Astrocyte (in vitro differentiated cells and primary cell): ENCODE measurements around the gene KAT2A.

ENCODE experiments used
- EZH2 ChIP-seq: IDR thresholded peaks from 2 replicates; pipeline ENCODE4 v1.6.1; 2012; ENCODE audit warnings: mild to moderate bottlenecking, low read length, inconsistent platforms; ENCODE audit not compliant: insufficient read depth
- TF ChIP-seq, protein P1 (sequence below): IDR thresholded peaks from 2 replicates; pipeline ENCODE4 v1.5.1; 2011; ENCODE audit warnings: low read depth, mild to moderate bottlenecking, inconsistent platforms, low read length, moderate library complexity; ENCODE audit not compliant: insufficient read depth

DNA sequence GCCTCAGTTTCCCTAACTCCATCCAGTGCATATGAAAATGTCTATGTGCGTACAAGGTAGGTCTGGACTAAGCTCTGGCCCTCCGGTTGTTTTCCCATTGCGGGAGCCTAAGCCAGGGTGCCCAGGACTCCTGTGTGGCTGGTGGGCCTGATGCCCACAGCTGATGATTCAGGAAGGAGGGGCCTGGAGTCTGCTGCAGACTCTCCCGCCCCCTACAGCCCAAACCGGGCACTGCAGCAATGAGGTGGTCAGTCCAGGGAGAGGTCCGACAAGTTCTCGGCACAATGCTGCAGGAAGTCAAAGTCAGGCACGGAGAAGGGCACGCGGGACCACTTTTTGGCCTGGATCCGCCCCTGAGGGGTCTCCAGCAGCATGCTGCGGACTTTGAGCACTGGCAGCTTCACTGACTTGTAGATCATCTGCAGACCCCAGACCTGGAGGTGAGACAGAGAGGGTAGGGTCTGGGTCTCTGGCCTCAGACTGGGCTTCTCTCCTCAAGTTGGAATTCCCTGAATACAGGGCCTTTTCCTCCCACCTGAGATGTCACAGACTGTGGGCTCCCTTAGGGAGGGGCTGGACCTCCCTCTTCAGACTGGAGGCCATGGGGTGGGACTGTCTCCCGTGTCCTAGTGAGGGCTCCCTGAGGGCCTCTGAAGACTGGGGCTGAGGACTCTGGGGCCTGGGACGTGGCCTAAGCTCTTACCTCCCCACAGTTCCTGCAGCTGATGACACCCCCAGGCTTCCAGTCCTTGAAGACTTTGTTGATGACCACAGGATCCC lies 19.5 kb downstream of the KAT2A start:
- TF ChIP-seq, protein P1, sequence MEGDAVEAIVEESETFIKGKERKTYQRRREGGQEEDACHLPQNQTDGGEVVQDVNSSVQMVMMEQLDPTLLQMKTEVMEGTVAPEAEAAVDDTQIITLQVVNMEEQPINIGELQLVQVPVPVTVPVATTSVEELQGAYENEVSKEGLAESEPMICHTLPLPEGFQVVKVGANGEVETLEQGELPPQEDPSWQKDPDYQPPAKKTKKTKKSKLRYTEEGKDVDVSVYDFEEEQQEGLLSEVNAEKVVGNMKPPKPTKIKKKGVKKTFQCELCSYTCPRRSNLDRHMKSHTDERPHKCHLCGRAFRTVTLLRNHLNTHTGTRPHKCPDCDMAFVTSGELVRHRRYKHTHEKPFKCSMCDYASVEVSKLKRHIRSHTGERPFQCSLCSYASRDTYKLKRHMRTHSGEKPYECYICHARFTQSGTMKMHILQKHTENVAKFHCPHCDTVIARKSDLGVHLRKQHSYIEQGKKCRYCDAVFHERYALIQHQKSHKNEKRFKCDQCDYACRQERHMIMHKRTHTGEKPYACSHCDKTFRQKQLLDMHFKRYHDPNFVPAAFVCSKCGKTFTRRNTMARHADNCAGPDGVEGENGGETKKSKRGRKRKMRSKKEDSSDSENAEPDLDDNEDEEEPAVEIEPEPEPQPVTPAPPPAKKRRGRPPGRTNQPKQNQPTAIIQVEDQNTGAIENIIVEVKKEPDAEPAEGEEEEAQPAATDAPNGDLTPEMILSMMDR, result peak; percentile 83
- no peak for TF ChIP-seq EZH2
